Brain microvascular endothelial cell (primary cell): ENCODE measurements around the gene PKP3.

Source experiments
- DNase-seq: peaks from one replicate; pipeline ENCODE4 v3.0.0-alpha.2; 2020
- H3K27ac ChIP-seq: fragments of 250-450 bp; sonication (Bioruptor Pico); 2 replicates; pipeline ENCODE4 v1.5.1; 2020; ENCODE audit warnings: mild to moderate bottlenecking, moderate library complexity
- H3K27me3 ChIP-seq: fragments of 250-450 bp; sonication (Bioruptor Pico); replicated peaks from 2 replicates; pipeline ENCODE4 v1.5.1; 2020; ENCODE audit warnings: mild to moderate bottlenecking
- H3K36me3 ChIP-seq: fragments of 250-450 bp; sonication (Bioruptor Pico); replicated peaks from 2 replicates; pipeline ENCODE4 v1.5.1; 2020; ENCODE audit warnings: mild to moderate bottlenecking
- H3K4me3 ChIP-seq: 2 replicates; pipeline ENCODE4 v1.5.1; 2011; ENCODE audit warnings: low read depth, mild to moderate bottlenecking, control low read depth, low read length, moderate library complexity
- in situ Hi-C: cut with HindIII; loops from 2 replicates; pipeline ENCODE4 v1.10.0; 2017; ENCODE audit warnings: low sequenced_read_pairs, low pct_ligation_motif_present
- TF ChIP-seq, protein P1 (sequence below): IDR thresholded peaks from 2 replicates; pipeline ENCODE4 v1.5.1; 2011; ENCODE audit warnings: low read depth, mild to moderate bottlenecking, moderate library complexity, low read length, control low read depth, inconsistent platforms; ENCODE audit errors: missing control alignments

The PKP3 gene

GRCh38 chr11:380996-381395, 13.0 kb upstream of the PKP3 start:
- no peak overlapping the region for H3K4me3 ChIP-seq
- no peak overlapping the region for H3K27ac ChIP-seq
- H3K27me3 ChIP-seq = no peaks in the 10 kb centered on the region
- in situ Hi-C loops = no loop called here
- TF ChIP-seq, protein P1, sequence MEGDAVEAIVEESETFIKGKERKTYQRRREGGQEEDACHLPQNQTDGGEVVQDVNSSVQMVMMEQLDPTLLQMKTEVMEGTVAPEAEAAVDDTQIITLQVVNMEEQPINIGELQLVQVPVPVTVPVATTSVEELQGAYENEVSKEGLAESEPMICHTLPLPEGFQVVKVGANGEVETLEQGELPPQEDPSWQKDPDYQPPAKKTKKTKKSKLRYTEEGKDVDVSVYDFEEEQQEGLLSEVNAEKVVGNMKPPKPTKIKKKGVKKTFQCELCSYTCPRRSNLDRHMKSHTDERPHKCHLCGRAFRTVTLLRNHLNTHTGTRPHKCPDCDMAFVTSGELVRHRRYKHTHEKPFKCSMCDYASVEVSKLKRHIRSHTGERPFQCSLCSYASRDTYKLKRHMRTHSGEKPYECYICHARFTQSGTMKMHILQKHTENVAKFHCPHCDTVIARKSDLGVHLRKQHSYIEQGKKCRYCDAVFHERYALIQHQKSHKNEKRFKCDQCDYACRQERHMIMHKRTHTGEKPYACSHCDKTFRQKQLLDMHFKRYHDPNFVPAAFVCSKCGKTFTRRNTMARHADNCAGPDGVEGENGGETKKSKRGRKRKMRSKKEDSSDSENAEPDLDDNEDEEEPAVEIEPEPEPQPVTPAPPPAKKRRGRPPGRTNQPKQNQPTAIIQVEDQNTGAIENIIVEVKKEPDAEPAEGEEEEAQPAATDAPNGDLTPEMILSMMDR = no peak
- no peak for DNase-seq
- H3K36me3 ChIP-seq = no peaks in the 10 kb centered on the region

GRCh38 chr11:381501-382072, 12.4 kb upstream of the PKP3 start:
- TF ChIP-seq, protein P1 = no peak
- H3K36me3 ChIP-seq = no peaks in the 10 kb centered on the region
- H3K27ac ChIP-seq = no peak overlapping the region
- no peaks in the 10 kb centered on the region for H3K27me3 ChIP-seq
- in situ Hi-C loops = no loop called here
- no peak for DNase-seq
- no peak overlapping the region for H3K4me3 ChIP-seq

GRCh38 chr11:382081-382629, 11.9 kb upstream of the PKP3 start:
- H3K4me3 ChIP-seq = no peak overlapping the region
- no peak for DNase-seq
- H3K27me3 ChIP-seq = no peaks in the 10 kb centered on the region
- H3K27ac ChIP-seq = no peak overlapping the region
- TF ChIP-seq, protein P1 = no peak
- no peaks in the 10 kb centered on the region for H3K36me3 ChIP-seq
- in situ Hi-C loops = no loop called here

DNA sequence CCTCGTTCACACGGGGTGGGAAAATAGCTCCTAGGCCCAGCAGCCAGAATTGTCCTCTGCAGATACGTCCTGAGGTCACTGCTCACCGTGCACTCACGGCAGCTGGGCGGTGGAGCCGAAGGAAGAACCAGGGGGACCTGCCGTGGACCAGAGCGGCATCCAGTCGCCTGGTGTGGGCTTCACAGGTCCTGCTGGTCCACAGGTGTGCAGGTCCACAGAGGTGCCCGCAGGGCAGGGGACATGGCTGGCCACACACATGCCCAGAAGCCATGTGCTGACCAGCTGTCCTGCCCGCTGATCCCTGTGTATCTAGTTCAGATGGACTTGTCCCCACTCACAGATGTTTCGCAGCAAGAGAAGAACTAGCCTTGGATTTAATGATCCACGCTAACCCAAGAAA, 10.6 kb upstream of the PKP3 start:
- no peak overlapping the region for H3K27ac ChIP-seq
- DNase-seq = no peak
- no peaks in the 10 kb centered on the region for H3K36me3 ChIP-seq
- TF ChIP-seq, protein P1 = no peak
- in situ Hi-C loops = no loop called here
- H3K4me3 ChIP-seq = no peak overlapping the region
- H3K27me3 ChIP-seq = no peaks in the 10 kb centered on the region

DNA sequence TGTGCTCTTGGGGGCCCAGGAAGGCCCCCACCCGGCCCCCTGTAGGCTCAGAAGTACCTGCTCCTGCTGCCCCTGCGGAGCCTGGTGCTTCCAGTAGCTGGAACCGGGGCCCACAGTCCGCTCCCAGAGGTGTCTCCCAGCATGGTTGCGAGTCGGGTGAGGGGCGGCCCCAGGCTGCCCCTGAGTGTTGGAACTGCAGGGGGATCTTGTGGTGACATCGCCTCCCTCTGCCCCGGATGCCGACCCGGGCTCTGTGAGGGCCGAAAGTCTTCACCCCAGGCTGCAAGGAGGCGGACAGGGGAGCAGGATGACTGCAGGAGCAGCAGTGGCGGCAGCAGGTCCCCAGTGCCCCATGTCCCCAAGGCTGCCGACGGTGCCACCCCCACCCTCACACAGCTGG, 9.5 kb upstream of the PKP3 start:
- TF ChIP-seq, protein P1 = no peak
- in situ Hi-C loops = no loop called here
- Histone ChIP-seq H3K36me3 (no peaks in the 10 kb centered on the region), H3K27me3 (no peaks in the 10 kb centered on the region), H3K4me3 (no peak overlapping the region), H3K27ac (no peak overlapping the region)
- no peak for DNase-seq
